B cell (primary cell): ENCODE data around the gene SLC9A5. TPM values are rescaled to one million over a fixed set of nuclear protein-coding genes. Genes with fewer than 3 reads are reported as not detected.

Experiments
- ATAC-seq: fragments of 200-7000 bp; cut with Tn5 transposase; one replicate; pipeline ENCODE4 v1.10.0; 2021; ENCODE audit warnings: low read depth, mild to moderate bottlenecking, moderate number of reproducible peaks, moderate library complexity
- CTCF ChIA-PET: fragments of 350-600 bp; sonication (Branson Sonifier 250); formaldehyde crosslinking; loops from one replicate; lab custom pipeline; 2021; ENCODE audit warnings: antibody characterized with exemption, inconsistent platforms; lab: Charles Lee
- POLR2A ChIA-PET: fragments of 350-600 bp; sonication (Branson Sonifier 250); formaldehyde crosslinking; loops from one replicate; lab custom pipeline; 2021; ENCODE audit warnings: antibody characterized with exemption; lab: Charles Lee
- DNase-seq: peaks from one replicate; pipeline ENCODE4 v3.0.0; 2013
- H2AFZ ChIP-seq: 2 replicates; pipeline ENCODE4 v1.6.1; 2012; ENCODE audit warnings: mild to moderate bottlenecking, low read depth, low read length; ENCODE audit not compliant: insufficient read depth, poor library complexity, severe bottlenecking
- H3K27ac ChIP-seq, 2 donors: 1 replicate in 1 of 2; 2 replicates in 1 of 2; pipeline ENCODE4 v1.5.1; 2012 to 2013; ENCODE audit warnings: low read length in 2 of 2, mild to moderate bottlenecking in 2 of 2, moderate library complexity in 1 of 2
- H3K27me3 ChIP-seq, 4 experiments: fragments of 200-600 bp in 1 of 4; sonication (generic) in 1 of 4; replicated peaks in 1 of 4; 1 replicate in 2 of 4; 2 replicates in 2 of 4; pipeline versions ENCODE4 v1.6.1 to v1.7.0; 2013 to 2016; ENCODE audit warnings: low read length in 3 of 4, mild to moderate bottlenecking in 2 of 4, mixed read lengths in 1 of 4, moderate library complexity in 1 of 4; ENCODE audit not compliant: insufficient read depth in 4 of 4, control insufficient read depth in 3 of 4; ENCODE audit errors: control extremely low read depth in 1 of 4
- H3K36me3 ChIP-seq, 2 experiments: replicated peaks in 1 of 2; 1 replicate in 1 of 2; 2 replicates in 1 of 2; pipeline versions ENCODE4 v1.6.1 to v1.7.1; 2013; ENCODE audit warnings: low read length in 1 of 2; ENCODE audit not compliant: insufficient read depth in 2 of 2, control insufficient read depth in 1 of 2; ENCODE audit errors: control extremely low read depth in 1 of 2, extremely low read depth in 1 of 2
- H3K4me1 ChIP-seq, 2 donors: fragments of 200-600 bp in 1 of 2; sonication (generic) in 1 of 2; 1 replicate in 1 of 2; 2 replicates in 1 of 2; pipeline versions ENCODE4 v1.5.1 to v1.6.1; 2013 to 2017; ENCODE audit warnings: low read length in 2 of 2; ENCODE audit not compliant: control insufficient read depth in 2 of 2, insufficient read depth in 2 of 2
- H3K4me2 ChIP-seq: replicated peaks from 2 replicates; pipeline ENCODE3; 2012; ENCODE audit warnings: mild to moderate bottlenecking, low read depth, low read length; ENCODE audit not compliant: poor library complexity, severe bottlenecking
- H3K4me3 ChIP-seq, 5 experiments: fragments of 200-600 bp in 1 of 5; sonication (generic) in 1 of 5; 1 replicate in 3 of 5; 2 replicates in 2 of 5; pipeline versions ENCODE4 v1.5.1 to v1.7.0; 2011 to 2016; ENCODE audit warnings: low read length in 4 of 5, mild to moderate bottlenecking in 4 of 5, low read depth in 2 of 5, control low read depth in 1 of 5, moderate library complexity in 1 of 5; ENCODE audit not compliant: insufficient read depth in 1 of 5; ENCODE audit errors: control extremely low read depth in 1 of 5, extremely low read depth in 1 of 5
- H3K79me2 ChIP-seq: fragments of 200-600 bp; sonication (generic); one replicate; pipeline ENCODE4 v1.6.0; 2016; ENCODE audit warnings: low read length; ENCODE audit not compliant: control insufficient read depth, insufficient read depth
- H3K9ac ChIP-seq: fragments of 200-600 bp; sonication (generic); 2 replicates; pipeline ENCODE4 v1.6.1; 2017; ENCODE audit warnings: mild to moderate bottlenecking, low read length, moderate library complexity
- H3K9me3 ChIP-seq, 3 donors: one replicate each; pipeline versions ENCODE4 v1.6.1 to v1.7.1; 2013; ENCODE audit warnings: low read length in 2 of 3; ENCODE audit not compliant: control insufficient read depth in 2 of 3, insufficient read depth in 1 of 3; ENCODE audit errors: control extremely low read depth in 1 of 3
- H4K20me1 ChIP-seq: 2 replicates; pipeline ENCODE4 v1.6.0; 2012; ENCODE audit warnings: mild to moderate bottlenecking, low read length; ENCODE audit not compliant: insufficient read depth, control insufficient read depth, poor library complexity, severe bottlenecking
- H3K27ac Mint-ChIP-seq: one replicate; pipeline ENCODE4 v1.8.0; 2021; ENCODE audit warnings: mixed read lengths
- H3K27me3 Mint-ChIP-seq: one replicate; pipeline ENCODE4 v1.8.0; 2021; ENCODE audit warnings: mixed read lengths
- H3K4me1 Mint-ChIP-seq: one replicate; pipeline ENCODE4 v1.8.0; 2021; ENCODE audit warnings: mixed read lengths
- H3K4me3 Mint-ChIP-seq: one replicate; pipeline ENCODE4 v1.8.0; 2021; ENCODE audit warnings: mixed read lengths
- H3K9me3 Mint-ChIP-seq: one replicate; pipeline ENCODE4 v1.8.0; 2022; ENCODE audit warnings: mixed read lengths; ENCODE audit not compliant: insufficient read depth
- EZH2 ChIP-seq: IDR thresholded peaks from 2 replicates; pipeline ENCODE4 v1.6.1; 2012; ENCODE audit warnings: borderline replicate concordance, low read depth, mild to moderate bottlenecking, moderate library complexity, low read length; ENCODE audit not compliant: insufficient read depth, poor library complexity, severe bottlenecking
- WGBS: methylation state at CpG from one replicate; pipeline ENCODE4 v1.1.5; 2013; ENCODE audit warnings: missing lambda C conversion rate; ENCODE audit not compliant: insufficient coverage; 5-methylcytosine and 5-hydroxymethylcytosine counted together
- intact Hi-C: fragments of 100-400 bp; cut with micrococcal nuclease; formaldehyde crosslinking; loops from one replicate; pipeline ENCODE4 v1.10.0; 2022
- polyA plus RNA-seq: library from polyadenylated mRNA; depleted of rRNA; stranded (reverse); fragments of >200 nt; gene quantifications from 2 replicates; pipeline ENCODE4 v1.2.3, GENCODE V29; 2012
- total RNA-seq, 2 donors: library from RNA; stranded (reverse); fragments of 120-200 nt in 1 of 2; gene quantifications; 1 replicate in 1 of 2; 2 replicates in 1 of 2; pipeline versions ENCODE4 v1.2.3 to v1.2.4, GENCODE V29; 2013 to 2022
- TF ChIP-seq, protein P1 (sequence below): fragments of 200-600 bp; IDR thresholded peaks from one replicate; pipeline ENCODE4 v1.8.0; 2022; ENCODE audit warnings: antibody characterized with exemption, mild to moderate bottlenecking

The SLC9A5 gene
- total and polyA plus RNA-seq, 2 donors (not counting 1 experiment from before 2014, with no cell fraction given), result 1.7 TPM

DNA sequence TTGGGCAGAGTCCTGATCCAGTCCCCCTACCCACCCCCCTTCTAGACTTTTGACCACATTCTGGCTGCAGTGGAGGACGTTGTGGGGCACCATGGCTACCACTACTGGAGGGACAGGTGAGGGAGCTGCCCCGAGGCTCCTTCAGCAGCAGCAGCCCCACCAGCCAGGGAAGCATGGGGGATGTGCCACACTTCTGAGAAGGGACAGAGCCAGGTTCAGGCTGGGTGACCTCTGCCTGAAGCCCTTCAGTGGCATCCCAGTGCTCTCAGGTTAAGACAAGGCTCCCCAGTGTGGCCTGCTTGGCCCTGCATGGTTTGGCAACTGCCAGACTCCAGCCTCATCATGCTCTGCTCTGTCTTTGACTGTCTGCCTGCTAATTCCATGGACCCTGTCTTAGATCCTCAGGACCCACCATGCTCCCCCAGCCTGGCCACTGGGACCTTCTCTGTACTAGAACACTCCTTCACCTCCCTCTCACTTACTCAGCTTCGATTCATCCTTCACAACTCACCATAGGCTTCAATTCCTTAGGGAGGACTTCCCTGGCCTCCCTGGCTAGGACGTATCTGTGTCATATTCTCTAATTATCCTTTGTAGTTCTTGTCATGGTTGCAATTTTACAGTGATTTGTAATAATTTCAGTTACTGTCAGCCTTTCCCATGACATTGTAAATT, 8.8 kb downstream of the SLC9A5 start:
- peaks cover 0 to 4% (median 0%) of the 10 kb centered on the region in 4 experiments for H3K27me3 ChIP-seq
- H3K4me3 ChIP-seq, result no peak overlapping the region
- ATAC-seq (no peak), DNase-seq (no peak)
- H3K9me3 ChIP-seq, result no peaks in the 10 kb centered on the region
- ChIA-PET POLR2A (no interaction called here), CTCF (no interaction called here)
- H3K79me2 ChIP-seq, result no peaks in the 10 kb centered on the region
- TF ChIP-seq, protein P1, sequence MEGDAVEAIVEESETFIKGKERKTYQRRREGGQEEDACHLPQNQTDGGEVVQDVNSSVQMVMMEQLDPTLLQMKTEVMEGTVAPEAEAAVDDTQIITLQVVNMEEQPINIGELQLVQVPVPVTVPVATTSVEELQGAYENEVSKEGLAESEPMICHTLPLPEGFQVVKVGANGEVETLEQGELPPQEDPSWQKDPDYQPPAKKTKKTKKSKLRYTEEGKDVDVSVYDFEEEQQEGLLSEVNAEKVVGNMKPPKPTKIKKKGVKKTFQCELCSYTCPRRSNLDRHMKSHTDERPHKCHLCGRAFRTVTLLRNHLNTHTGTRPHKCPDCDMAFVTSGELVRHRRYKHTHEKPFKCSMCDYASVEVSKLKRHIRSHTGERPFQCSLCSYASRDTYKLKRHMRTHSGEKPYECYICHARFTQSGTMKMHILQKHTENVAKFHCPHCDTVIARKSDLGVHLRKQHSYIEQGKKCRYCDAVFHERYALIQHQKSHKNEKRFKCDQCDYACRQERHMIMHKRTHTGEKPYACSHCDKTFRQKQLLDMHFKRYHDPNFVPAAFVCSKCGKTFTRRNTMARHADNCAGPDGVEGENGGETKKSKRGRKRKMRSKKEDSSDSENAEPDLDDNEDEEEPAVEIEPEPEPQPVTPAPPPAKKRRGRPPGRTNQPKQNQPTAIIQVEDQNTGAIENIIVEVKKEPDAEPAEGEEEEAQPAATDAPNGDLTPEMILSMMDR, result no peak
- no peak for TF ChIP-seq EZH2
- H3K27ac ChIP-seq, result no peak overlapping the region
- no peaks in the 10 kb centered on the region for H4K20me1 ChIP-seq
- H2AFZ ChIP-seq, result no peak overlapping the region
- no peaks in the 10 kb centered on the region for H3K4me1 Mint-ChIP-seq
- H3K4me1 ChIP-seq, result no peaks in the 10 kb centered on the region
- WGBS, result 63% methylated on average over 3 of the region's 4 CpGs
- no peak overlapping the region for H3K9ac ChIP-seq
- intact Hi-C loops, result no loop called here
- H3K4me2 ChIP-seq, result no peak overlapping the region
- H3K4me3 Mint-ChIP-seq, result no peak overlapping the region
- H3K36me3 ChIP-seq, result no peaks in the 10 kb centered on the region
- H3K27ac Mint-ChIP-seq, result no peak overlapping the region
- H3K9me3 Mint-ChIP-seq, result no peaks in the 10 kb centered on the region
- peaks cover 5% of the 10 kb centered on the region for H3K27me3 Mint-ChIP-seq

DNA sequence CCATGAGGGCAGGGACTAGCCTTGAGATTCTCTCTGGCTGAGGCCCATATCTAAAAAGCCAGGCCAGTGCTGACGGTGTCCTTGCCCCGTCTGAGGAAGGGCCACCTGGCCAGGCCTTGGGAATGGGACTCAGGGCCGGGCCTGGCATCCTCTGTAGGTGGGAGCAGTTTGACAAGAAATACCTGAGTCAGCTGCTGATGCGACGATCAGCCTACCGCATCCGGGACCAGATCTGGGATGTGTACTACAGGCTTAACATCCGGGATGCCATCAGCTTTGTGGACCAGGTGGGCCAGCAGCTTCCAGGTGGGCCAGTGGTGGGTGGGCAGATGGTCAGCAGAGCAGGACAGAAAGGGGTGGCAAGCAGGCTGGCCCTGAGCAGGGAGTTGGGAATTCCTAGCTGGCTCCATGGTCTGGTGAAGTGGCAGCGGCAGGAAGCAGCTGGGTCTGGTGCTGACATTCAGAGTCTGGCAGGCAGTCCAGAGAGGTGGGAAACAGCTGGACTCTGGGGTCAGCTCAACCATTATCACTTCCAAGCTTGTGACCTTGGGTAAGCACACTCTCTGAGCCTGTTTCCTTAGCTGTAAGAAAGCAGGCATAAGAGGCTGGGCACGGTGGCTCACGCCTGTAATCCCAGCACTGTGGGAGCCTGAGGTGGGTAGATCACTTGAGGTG, 9.5 kb downstream of the SLC9A5 start:
- no peak overlapping the region for H3K4me2 ChIP-seq
- H3K4me1 ChIP-seq, result no peaks in the 10 kb centered on the region
- ATAC-seq (no peak), DNase-seq (no peak)
- H3K9me3 ChIP-seq, result no peaks in the 10 kb centered on the region
- no peak overlapping the region for H3K27ac ChIP-seq
- Mint-ChIP-seq H3K4me3 (no peak overlapping the region), H3K27ac (no peak overlapping the region), H3K9me3 (no peaks in the 10 kb centered on the region), H3K27me3 (peaks cover 12% of the 10 kb centered on the region), H3K4me1 (no peaks in the 10 kb centered on the region)
- intact Hi-C loops, result no loop called here
- ChIA-PET POLR2A (no interaction called here), CTCF (interaction anchor here (1.1 kb wide), 1 partner anchor 221 kb away, joined by 3 read pairs; no protein-coding TSS in a partner anchor)
- WGBS, result 96% methylated on average over 9 of the region's 11 CpGs
- peaks cover 0 to 2% (median 0%) of the 10 kb centered on the region in 4 experiments for H3K27me3 ChIP-seq
- H4K20me1 ChIP-seq, result no peaks in the 10 kb centered on the region
- no peaks in the 10 kb centered on the region for H3K79me2 ChIP-seq
- TF ChIP-seq, protein P1, result no peak
- no peak for TF ChIP-seq EZH2
- H3K36me3 ChIP-seq, result no peaks in the 10 kb centered on the region
- no peak overlapping the region for H3K4me3 ChIP-seq
- no peak overlapping the region for H3K9ac ChIP-seq
- no peak overlapping the region for H2AFZ ChIP-seq
